ENCODE data around the gene PRDM2.

Gene PRDM2

GRCh38 chr1:13820456-13820855 is 120.5 kb downstream of the PRDM2 start:
- DNase-seq, result no peak

DNA sequence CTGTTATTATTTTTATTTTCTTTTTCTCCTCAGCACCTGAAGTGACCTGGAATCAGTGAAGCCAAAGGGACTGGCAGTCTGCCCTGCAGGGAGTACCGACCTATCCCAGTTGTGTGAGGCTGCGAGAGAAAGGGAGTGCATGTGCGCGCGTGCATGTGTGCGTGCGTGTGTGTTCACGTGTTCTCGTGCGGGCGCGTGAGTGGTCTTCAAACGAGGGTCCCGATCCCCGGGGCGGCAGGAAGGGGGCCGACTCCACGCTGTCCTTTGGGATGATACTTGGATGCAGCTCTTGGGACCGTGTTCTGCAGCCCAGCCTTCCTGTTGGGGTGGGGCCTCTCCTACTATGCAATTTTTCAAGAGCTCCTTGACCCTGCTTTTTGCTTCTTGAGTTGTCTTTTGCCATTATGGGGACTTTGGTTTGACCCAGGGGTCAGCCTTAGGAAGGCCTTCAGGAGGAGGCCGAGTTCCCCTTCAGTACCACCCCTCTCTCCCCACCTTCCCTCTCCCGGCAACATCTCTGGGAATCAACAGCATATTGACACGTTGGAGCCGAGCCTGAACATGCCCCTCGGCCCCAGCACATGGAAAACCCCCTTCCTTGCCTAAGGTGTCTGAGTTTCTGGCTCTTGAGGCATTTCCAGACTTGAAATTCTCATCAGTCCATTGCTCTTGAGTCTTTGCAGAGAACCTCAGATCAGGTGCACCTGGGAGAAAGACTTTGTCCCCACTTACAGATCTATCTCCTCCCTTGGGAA is 123.3 kb downstream of the PRDM2 start:
- DNase-seq, result no peak

GRCh38 chr1:13823936-13824335 is 123.9 kb downstream of the PRDM2 start:
- no peak for DNase-seq

DNA sequence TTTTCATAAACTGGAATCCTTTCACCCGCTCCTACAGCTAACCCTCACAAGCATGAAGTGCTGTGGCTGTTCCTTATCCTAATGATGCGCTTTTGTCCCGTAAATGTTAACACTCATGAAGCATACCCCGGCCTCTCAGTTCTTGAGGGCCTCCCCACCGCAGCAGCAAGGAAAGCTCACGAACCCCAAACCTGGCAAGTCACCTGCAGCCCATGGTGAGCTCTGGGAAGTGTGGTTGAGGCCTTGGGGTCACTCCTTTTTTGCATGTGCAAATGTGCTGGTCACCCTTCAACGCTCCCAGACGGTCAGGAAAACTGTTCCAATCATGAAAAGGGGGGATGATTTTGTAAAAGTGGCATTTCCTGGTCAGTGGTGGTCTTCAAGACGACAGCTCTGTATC is 124.6 kb downstream of the PRDM2 start:
- DNase-seq, result no peak

DNA sequence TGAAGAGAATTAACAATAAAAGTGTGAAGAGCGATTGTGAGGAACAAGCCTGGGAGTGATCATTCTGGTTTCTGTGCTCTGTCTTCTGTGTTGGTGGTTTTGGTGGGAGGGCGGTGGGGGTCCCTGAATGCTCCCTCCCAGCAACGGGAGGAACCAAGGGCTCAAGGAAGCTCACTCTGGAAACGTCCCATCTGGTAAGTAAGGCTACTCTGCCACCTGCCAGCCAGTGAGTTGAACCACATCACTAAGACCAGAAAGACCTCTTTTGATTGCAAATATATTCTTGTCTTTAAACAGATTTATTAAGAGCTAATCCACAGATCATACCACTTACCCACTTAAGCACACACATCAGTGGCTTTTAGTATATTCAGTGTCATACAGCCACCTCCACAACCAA is 125.0 kb downstream of the PRDM2 start:
- DNase-seq, result no peak

DNA sequence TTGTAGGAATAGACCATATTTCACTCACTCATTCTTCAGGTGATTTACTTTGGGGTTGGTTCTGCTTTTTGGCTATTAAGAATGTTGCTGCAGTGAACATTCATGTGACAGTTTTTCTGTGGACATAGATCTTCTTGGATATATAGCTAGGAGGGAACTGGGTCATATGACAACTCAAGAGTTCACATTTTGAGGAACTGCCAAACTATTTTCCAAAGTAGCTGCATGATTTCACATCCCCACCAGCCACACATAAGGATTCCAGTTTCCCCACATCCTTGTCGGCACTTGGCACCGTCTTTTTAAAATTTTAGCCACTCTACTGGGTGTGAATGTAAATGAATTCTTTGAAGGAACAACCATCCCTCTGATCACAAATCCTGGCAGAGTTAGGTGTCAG is 126.0 kb downstream of the PRDM2 start:
- no peak for DNase-seq

DNA sequence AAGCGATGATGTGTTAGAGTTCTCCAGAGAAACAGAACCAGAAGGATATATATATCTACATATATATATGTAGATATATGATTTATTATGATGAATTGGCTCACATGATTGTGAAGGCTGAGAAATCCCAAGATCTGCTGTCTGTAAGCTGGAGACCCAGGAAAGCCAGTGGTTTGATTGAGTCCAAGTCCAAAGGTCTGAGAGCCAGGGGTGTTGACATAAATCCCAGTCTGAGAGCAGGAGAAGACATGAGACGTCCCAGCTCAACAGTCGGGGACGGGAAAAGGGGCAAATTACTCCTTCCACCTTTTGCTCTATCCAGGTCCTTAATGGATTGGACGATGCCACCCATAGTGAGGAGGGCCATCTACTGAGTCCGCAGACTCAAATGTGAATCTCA is 126.6 kb downstream of the PRDM2 start:
- DNase-seq, result no peak

GRCh38 chr1:13828454-13829151 is 128.6 kb downstream of the PRDM2 start:
- DNase-seq, result no peak

- DNase-seq, result no peak
Measured at GRCh38 chr1:13829152-13829769, 129.3 kb downstream of the PRDM2 start.

- no peak for DNase-seq
Measured at GRCh38 chr1:13830170-13830569, 130.2 kb downstream of the PRDM2 start.

DNA sequence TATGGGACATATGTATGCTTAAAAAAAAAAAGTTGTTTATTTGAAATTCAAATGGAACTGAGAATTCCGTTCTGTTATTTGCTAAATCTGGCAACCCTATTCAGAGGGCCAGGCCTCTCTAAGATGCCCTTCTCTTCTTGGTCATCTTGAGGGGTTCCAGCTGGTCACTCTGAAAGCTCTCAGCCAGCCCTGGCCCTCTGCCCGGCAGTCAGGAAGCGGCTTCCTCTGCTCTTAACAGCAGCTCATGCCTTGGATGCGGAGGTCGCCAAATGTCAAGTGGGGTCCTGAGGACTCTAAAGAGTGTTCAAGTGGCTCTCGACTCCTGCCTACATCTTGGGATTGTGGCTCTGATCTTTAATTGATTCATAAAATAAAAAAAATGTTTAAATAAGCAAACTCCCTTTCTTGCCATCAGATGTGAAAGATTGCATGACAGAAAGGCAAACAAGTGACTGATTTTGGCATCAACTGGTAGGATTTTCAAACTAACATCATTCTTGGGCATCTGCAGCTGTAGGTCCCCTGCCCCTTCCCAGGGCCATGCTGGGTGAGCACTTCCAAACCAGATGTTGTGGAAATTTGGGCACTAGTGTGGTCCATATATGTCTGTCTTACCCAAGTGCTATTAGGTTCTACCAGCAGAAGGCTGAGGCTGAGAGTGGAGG is 130.8 kb downstream of the PRDM2 start:
- DNase-seq, result no peak

DNA sequence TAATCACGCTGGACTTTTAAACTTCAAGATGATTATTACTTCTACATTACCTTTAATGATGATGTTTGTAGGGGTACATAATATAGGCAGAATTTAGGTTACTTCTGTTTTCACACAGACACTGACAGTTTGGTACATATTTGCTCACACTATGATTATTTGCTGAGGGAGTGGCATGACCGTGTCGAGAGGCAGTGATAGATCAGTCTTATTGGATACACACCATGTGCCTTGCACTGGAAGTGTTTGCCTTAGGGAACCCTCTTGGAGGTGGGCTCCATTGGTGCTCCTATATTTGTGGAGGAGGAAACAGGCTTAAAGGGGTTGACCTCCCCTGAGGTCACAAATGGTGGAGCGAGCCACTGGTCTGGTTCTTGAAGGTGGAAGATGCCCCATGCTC is 132.1 kb downstream of the PRDM2 start:
- DNase-seq, result no peak

GRCh38 chr1:13832536-13832935 is 132.5 kb downstream of the PRDM2 start:
- no peak for DNase-seq

- no peak for DNase-seq
Measured at GRCh38 chr1:13836136-13836535, 136.1 kb downstream of the PRDM2 start.

GRCh38 chr1:13836631-13837030 is 136.6 kb downstream of the PRDM2 start:
- DNase-seq, result no peak

GRCh38 chr1:13838236-13838635 is 138.2 kb downstream of the PRDM2 start:
- no peak for DNase-seq

GRCh38 chr1:13842497-13842896 is 142.5 kb downstream of the PRDM2 start:
- no peak for DNase-seq

- no peak for DNase-seq
Measured at GRCh38 chr1:13851726-13852125, 151.7 kb downstream of the PRDM2 start.

GRCh38 chr1:13855554-13855953 is 155.6 kb downstream of the PRDM2 start:
- no peak for DNase-seq

DNA sequence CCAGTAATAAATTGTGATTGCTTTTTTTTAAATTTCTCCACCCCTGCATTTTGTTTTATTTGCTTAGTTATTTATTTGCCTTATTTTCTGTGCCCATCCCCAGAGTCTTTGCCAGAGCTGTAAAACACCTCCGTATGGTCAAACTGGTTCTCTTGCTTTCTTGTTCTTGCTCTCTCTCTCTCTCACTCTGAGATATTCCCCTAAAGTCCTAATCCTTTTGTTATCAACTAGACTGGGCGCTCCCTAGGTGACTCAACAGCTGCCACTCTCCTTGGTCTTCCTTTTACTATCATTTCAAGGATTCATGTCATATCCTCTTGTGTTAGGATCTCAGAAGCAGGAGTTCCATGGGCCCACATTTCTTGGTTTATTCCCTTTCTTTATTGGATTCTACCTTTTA is 160.0 kb downstream of the PRDM2 start:
- no peak for DNase-seq

DNA sequence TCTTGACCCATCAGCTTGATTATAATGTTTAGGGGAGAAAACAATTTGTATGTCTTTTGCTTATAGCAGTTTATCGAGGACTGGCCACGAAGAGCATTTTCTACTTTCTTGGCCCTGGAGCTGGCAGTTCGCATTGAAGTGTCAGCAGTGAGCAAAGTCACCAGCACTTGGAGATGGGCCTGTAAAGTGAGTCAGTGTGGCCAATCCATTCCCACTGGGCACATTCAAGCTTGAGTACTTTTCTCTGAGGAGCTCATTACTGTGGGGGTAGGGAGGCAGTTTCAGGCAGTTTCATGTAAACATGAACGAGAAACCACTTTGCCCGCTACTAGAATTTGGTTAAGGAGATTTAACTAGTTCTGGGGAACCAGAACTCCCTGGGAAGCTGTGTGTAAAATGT is 164.8 kb downstream of the PRDM2 start:
- no peak for DNase-seq

GRCh38 chr1:13865851-13866250 is 165.9 kb downstream of the PRDM2 start:
- DNase-seq, result no peak

- DNase-seq, result no peak
Measured at GRCh38 chr1:13867603-13868002, 167.6 kb downstream of the PRDM2 start.
